Daoy (cell line): ENCODE results near the gene FAM240A. TPM values are rescaled to one million over a fixed set of nuclear protein-coding genes. Genes with fewer than 3 reads are reported as not detected.

Experiments used
- DNase-seq: peaks from one replicate; pipeline ENCODE4 v3.0.0-alpha.2; 2015; ENCODE audit warnings: low read depth
- total RNA-seq: library from RNA; depleted of rRNA; stranded (reverse); fragments of >200 nt; shearing (Covaris generic); gene quantifications from 2 replicates; pipeline ENCODE4 v1.2.3, GENCODE V29; 2014

FAM240A gene
- total RNA-seq, 1 experiment from 2014 or later, result not detected

DNA sequence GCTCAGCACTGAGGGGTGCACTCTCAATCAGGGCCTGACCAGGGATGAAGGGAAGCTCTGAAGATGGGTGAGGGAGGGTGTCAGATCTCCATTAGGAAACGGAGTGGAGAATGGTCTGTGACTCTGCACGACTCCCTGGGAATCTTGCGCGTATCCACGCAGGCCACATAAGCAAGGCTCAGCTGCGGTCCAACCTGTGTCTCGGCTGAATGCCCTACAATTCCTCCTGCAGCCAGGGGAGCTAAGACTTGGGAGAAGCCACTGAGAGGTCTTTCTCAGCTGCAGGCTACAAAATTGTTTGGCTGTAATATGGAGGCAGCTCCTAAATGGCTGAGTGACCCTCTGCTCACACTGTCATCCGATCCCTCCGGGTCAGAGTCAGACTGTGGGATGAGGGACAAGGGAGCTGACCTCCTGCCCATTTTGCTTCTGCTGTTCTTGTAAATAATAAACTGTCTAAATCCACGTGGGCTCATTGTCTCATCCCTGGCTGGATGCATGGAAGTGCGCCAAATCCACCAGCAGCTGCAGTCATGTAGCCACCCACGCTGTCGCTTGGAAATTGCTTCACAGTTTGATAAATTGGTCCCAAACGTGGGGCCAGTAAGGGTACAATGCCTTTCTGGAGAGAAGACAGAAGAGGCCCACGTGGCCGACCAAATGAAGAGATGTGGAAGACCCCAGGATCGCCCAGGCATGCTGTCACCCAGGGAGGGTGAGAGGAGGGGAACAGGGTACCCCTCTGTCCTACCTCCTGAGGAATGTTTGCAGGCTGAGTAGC, 50.6 kb downstream of the FAM240A start:
- no peak for DNase-seq

DNA sequence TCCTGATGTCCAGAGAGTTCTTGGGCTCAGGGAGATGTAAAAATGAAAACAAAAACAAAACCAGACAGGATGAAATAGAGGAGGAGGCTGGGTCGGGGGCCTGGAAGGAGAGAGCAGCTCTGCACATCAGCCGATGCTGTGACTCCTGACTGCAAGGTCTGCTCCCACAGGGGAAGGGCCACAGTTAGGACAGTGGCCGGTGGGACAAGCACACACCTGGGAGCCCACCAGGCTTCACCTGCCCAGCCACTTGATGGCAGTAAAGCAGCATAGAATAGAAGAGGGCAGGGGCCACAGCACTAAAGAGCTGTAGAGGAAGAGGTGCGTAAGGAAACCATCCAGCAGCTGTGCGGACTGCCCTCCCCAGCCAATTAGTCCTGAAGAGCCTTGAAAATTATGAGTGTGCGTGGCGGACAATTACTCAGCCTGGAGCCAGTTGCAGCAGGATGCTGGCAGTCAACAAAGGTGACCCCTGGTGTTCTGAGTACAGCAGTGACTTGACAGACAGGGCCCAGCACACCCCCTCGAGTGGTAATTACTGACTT, 51.3 kb downstream of the FAM240A start:
- peak; percentile 11 for DNase-seq

DNA sequence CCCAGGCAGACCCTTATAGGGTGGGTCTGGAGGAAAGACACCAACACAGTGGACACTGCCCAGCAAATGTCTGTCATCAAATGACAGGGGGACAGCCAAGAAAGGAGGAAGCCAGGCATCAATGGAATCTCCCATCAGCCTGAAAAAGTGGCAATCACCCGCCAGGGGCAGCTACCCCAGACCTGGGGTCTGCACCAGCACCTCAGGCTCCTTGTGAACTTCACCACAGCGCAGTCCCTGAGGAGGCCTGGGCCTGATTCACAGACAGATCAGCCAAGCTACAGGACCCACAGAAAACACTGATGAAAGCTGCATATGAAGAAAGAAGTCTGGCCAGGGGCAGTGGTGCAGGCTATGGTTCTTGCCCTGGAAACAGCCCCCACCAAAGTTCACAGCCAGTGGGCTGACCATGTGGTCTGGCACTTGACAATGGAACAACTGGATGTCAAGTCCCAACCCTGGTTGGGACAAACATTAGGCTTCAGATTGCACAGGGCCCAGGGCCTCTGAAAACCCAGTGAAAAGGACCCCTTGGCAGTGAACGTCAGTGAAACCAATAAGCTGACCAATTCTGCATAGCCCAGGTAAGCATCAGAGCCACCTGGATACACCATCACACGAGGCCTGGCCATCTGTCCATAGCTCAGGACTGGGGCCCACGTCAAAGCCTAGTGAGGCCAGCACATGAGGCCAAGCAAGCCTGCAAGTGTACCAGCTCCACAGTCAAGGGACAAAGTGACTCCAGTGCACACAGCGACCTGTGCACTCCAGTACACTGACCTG, 52.1 kb downstream of the FAM240A start:
- no peak for DNase-seq

DNA sequence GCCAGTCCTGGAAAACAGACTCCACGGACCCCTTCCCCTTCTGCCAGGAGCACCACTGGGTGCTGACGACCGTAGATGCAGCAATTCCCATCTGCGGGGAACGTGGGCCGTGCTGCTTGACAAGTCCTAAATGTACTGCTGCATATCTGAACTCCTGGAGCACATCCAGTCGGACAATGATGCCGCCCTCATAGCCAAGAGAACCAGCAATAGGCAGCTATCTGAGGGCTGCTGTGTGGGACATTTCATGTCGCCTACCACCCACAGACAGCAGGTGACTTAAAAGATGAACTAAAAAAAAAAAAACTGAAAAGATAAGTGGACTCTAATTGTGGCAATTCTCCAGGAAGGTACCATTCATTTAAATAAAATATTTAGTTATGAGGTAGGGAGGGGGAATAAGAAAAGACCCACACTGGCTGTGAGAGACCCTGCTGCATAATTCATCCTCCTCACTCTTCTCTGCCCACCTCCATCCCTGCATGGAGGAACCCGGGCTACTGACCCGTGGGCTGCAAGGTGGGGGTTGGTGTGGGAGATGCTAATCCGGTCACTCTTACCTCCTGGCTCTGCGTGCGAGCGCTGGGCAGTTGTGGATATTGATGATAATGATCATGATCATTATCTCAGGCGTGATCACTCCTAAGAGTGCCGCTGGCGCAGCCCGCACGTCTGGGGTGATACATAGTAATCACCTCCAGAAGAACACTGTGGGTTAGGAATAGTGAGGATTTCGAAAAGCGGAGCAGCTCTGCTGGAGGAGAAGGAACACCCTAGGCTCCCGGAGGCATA, 52.8 kb downstream of the FAM240A start:
- DNase-seq, result no peak

DNA sequence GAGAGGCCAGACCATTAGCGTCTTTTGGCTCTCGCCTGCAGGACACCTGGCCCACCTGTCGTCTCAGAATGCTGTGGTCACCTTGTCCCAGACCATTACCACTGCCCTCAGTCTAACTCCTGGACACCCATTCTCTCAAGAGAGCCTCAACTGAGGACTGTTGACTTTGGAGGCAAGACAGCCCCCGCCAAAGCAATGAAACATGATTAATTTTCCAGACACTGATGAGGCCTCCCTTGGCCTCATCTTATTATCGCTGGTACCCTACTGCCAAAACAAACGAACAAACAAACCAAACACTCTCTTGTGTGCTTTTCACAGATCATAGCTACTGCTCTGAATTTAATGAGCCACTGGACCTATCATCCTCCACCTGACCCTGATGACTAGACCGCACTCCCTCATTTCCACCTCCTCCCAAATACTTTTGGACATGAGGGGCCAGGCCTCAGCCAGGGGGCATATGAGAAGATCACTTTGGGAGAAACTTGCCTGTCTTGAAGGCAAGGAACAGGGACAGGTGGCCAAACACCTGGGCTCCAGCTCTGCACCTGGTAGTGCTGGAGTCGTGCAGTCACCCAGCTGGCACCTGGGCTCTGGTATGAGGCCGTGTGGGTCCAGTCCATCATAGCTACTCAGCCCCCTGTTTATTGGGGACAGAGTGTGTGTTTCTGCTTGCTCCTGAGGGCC, 53.6 kb downstream of the FAM240A start:
- no peak for DNase-seq

DNA sequence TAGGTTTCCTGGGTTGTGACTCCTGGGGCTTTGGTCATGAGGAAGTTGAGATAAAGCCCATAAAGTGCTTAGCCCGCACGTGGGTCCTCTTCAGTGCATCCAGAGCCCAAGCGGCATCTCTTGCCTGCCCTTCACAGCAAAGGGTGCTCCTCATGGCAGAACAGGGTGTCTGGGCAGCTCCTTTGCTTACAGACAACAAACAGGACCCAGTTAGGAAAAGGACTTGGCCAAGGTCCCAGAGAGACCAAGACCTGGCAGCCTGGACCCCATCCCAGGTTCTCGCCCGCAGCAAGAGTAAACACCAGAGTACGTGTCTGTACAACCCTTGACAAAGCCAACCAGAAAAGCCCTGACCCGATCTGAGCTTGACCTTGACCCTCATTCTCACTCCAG, 54.1 kb downstream of the FAM240A start:
- no peak for DNase-seq

DNA sequence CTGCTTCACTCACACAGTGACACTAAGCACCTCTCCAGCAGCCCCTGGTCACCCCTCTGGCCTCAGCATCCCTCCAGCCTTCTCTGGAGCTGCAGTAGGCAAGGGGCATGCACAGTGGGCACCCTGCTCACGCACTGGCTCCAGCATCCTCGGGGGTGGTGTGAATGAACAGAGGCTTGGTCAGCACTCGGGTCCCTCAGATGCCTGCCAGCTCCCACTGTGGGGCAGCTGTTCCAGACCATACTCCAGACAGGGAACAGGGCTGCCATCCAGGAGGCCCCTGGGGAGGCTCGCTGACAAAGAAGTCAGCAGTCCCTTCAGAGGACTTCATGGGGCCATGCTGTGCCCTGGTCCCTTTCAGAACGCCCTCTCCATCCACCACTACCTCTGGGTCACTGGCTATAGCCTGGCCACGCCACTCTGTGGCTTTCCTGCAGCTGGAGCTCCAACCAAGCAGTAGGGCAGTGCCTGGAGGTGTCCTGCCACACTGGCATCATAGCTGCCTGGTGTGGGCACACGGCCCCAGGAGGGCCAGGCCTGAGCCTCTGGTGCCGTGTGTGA, 54.8 kb downstream of the FAM240A start:
- no peak for DNase-seq

DNA sequence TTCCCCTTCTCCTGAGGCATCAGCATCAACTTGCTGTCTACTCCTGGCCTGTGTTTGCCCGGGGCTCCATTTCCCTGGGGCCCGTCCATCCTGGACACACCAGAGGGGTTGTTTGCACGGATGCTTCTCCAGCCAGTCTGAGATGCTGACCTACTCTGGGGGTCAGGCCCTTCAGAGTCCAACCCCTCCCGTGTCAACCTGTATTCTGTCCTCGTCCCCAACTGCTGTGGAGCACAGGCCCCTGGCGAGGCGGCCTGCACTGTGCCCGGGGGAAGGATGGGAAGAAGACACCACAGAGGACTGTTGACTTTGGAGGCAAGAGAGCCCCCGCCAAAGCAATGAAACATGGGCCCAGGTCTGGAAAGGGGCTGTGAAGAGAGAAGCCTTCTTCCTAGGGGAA, 55.3 kb downstream of the FAM240A start:
- DNase-seq, result no peak

DNA sequence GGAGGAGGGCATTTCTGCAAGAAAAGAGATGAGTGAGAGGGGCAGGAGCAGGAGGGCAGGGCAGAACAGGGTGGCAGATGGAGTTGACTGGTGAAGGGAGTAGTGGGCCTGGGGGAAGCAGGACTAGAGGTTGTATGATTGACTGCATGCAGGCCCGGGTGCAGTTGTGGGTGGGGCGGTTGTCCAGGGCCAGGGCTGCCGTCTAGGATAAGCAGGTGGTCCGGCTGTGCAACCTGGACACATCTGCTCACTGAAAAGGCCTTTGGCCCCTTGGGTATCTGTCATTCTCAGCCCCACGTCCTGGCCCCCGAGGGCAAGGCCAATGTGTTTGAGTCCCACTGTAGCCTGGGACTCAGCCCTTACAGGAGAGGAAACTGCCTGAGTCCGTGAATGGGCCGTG, 55.8 kb downstream of the FAM240A start:
- DNase-seq, result no peak

DNA sequence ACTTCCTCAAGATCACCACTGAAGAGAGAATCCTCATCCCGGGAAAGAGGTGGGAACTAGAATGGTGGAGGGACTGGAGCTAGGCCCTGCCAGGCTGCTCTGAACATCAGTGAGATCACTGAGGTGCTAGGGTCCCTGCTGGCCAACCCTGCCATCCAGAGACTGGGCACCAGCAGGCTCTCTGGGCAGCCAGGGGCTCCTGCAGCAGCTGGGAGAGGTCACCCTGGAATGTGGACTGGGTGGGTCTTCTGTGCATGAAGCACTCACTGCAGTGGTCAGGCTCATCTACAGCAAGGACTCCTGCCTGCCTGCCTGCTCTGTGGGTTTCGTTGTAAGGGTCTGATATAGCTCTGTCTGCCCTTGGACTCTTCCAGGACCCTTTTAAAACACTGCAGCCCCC, 56.3 kb downstream of the FAM240A start:
- no peak for DNase-seq

DNA sequence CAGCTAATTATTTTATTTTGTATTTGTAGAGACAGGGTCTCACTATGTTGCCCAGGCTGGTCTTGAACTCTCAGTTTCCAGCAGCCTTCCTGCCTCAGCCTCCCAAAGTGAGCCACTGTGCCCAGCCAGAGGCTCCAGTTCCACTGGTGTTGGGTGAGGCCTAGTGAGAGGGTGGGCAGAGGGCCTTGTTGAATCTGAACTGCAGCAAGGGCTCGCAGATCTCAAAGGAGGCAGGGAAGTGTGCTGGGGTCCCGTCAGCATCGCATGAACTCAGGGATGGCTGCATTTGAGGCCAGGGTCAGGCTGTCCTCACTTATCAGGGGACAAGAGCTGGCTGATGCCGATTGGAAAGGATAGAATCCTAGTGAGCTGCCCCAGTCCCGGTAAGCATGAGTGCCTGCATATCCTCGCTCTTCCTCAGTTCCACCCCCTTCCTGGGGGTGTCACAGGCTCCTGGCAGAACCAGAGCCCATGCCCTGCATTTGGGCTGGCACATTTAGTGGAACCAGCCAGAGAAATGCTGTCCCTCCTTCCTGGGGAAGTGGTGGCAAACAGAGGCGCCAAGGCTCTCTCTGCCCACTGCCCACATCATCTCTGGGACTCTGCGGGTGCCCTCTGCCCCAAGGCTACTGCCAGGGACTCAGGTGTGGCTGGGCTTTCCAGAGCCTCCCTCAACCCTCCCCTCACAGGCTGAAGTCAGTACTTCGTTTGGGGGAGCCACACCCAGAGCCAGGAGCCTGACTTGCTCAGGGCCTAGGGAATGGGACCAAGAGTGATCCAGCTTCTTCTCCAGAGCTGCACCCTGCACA, 57.1 kb downstream of the FAM240A start:
- no peak for DNase-seq

DNA sequence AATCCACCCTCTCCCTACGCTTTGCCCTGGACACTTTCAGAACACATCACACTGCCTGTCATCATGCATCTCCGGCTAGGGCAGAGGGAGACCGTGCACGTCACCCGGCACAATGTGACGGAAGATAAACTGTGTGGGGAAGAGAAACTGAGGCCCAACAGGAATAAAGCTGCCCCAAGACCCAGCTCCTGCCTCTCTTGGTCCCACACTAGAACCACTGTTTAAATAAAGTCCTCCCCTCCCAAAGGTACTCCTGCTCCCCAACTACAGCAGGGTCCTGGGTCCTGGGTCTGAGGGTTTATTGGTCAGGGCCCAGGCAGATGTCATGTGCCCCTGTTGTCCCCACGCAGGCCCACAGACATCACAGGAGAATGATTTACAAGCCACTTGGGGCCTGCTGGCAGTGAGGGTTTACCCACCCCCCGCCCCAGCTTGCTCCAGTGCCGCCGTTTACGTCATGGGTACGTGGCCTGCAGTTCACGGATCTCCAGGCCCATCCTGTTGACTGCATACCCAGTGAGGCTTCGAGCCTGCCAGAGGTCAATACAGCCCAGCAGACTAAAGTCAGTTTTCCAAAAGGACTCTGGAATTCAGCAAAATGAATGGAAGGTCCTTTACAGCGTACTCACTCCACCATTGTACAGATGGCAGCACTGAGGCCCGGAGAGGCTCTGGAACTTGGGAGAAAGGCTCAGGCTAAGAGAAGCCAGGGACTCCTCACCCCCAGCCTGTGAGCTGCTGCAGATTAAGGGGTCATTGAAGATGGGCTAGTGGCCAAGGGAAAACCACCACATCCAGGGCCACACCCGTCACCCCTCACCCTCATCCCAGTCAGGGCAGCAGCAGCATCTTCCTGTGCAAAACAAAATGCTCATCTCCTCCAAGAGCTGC, 57.9 kb downstream of the FAM240A start:
- DNase-seq, result no peak

DNA sequence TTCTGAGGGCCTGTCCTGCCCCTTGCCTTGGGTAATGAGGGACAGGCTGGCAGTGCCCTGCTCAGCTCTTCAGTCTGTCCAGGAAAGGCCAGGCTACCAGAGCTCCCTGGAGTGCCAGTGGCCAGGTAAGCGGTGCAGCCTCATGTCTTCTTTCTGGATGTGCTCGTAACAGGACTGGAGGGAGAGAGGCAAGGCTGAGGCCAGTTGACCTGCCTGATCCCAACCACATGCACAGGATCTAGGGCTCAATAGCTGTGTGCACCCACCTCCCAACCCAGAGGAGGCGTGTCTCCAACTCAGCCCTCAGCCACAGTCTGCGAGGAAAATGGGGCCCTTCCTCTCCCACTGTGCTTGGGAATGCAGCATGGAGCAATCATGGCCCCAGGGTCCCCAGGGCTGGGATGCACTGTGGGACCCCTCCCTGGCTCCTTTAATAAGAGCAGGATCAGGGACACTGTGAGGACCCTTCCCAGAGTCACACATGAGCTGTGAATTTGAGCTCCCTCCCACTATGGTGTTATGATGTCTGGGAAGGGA, 58.6 kb downstream of the FAM240A start:
- no peak for DNase-seq

DNA sequence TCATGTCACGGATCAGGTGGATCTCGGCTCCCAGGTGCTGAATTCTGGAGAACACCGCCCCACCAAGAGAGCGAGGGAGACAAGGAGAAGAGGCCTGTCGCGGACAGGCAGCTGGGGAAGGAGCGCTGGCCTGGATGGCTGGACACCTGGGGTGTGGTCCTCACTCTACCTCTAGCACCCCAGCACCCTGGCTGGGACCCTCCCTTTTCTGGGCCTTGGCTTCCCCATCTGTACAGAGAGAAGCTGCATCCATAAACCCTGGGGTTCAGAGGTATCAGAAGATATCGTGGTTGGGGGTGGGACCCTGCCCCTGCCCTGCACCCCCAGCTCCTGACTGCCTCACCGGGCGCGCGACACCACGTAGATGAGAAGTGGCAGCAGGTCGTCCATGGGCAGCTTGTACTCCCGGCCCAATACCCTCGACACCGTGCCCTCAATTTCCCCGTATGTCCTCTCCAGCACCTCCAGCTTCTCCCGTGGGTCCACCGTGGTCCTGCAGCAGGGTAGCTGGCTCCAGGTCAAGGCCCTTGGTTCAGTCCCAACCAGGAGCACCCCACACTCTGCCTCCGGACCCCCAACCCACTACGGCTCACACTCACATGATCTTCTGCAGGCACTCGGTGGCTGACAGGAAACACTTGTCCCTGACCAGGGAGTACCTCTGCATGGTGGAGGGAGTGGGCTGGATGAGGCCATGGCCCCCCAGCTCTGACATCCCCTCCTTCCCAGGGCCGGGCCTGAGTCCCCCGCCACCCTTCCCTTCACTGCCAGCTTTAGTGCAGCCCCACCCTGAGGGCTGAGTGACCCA, 59.4 kb downstream of the FAM240A start:
- DNase-seq, result no peak

DNA sequence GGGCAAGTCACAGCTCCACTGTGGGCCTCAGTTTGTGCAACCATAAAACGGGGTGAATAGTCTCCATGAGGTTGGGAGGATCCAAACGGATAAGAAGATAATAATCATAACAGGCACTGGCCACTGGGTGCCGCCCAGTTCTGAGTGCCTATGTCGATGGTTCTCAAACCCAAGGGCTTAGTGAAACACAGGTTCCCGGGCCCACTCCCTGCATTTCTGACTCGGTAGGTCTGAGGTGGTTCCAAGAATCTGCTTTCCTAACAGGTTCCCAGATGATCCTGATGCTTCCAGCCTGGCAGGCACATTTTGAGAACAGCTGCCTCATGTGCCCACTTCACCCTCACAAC, 60.0 kb downstream of the FAM240A start:
- no peak for DNase-seq

DNA sequence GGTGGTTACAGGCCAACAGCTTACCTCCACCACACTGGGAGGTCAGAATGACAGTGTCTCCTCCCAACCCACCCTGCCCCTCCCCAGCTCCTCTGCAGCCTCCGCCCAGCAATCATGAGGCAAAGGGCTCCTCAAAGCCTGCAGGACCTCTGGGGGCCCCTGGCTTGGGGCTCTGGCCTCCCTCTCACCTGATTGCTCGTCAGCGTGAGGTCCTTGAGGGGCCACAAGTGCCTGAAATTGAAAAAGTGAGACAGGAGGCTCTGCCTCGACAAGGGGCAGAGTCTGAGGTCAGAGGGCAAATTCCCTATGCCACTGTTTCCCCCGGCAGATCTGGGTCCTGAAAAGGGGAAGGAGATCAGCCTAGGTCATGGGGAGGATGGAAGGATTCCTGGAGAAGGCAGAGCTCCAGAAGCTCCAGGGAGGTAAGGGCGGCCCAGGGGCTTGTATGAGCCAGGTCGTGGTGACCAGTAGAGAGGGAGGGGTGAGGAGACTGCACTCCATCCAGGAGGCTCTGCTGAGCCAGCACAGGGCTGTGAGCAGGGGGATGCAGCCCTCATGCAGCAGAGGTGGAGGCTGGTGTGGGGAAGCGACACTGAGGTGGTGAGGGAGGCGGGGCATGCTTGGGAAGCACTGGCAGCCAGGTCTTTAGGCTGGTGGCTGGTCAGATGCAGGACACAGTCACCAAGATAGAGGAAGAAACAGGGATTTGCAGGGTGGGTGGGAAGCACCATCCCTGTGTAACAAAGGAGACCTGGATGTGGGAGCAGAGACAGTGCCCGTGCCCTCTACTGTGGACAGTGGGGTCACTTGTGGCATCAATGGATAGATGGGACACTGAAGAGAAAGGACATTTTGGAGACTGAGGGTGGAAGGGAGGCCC, 61.1 kb downstream of the FAM240A start:
- no peak for DNase-seq
